Activated effector memory CD4-positive, alpha-beta T cell treated with Interleukin-2 at 50 U/mL for 16 hours (primary cell): ENCODE results near the gene KRT38.

Experiments
- DNase-seq: peaks from one replicate; pipeline ENCODE4 v3.0.0-alpha.2; 2020

KRT38 gene

DNA sequence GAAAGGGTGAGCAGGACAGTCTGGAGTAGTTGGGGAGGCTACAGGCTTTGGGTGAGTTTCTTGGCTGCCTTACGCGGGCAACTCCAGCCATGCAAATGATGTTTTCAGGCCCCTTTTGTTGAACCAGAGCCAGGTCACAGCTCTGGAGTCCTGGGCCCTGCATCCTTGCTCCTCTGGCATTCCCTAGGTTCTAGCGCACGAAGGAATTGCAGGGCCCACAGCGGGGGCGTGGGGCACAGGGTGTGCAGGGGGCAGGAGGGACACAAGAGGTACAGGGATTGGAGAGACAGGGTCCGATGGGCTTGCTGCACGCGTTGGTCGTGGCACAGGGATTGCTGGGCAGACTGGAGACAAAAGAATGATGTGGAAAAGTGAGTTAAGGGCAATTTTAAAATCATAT, 47.0 kb downstream of the KRT38 start:
- DNase-seq = no peak

DNA sequence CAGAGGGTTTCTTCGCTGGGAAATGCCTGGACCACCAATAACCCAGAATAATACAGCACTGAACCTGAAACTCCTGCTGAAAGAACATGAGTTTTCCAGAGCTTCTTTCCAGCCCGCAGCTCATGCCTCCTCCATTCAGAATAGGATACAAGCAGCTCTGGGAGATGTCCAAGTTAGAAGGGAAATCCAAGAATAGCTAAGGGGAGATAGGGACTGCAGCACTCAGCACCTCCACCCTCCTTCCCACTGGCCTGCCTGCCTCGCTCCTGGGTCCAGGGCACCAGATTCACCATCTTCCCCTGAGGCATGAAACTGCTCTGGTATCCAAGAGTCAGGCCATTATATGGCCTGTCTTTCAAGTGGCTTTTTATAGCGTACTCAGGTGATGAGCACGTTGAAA, 47.5 kb downstream of the KRT38 start:
- no peak for DNase-seq

- no peak for DNase-seq
These were observed 48.5 kb downstream of the KRT38 start for GRCh38 chr17:41392278-41392677.

- DNase-seq = no peak
These were observed 49.2 kb downstream of the KRT38 start for GRCh38 chr17:41391535-41391934.

DNA sequence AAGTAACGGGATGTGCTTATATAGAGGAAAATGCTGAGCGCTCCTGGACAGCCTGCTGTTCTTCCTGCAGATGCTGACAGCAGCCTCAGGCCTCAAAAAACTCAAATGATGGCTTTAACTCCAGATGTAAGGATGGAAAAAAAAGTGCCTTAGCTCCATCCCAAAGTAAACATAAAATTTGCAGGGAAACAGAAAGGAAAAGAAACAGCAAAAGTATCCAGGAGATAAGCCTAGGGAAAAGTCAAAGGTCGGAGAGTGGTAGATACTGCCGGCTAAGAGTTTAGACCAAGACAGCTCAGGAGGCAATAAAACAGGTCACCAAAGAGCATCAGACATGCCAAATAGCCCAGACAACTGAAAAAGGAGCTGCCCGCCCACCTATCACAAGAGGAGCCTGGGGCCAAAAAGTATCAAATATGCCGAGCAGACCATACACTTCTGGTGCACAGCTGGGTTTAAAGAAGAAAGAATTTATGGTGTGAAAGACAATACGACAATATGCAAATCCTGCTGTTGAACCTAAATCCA, 50.3 kb downstream of the KRT38 start:
- DNase-seq = no peak

DNA sequence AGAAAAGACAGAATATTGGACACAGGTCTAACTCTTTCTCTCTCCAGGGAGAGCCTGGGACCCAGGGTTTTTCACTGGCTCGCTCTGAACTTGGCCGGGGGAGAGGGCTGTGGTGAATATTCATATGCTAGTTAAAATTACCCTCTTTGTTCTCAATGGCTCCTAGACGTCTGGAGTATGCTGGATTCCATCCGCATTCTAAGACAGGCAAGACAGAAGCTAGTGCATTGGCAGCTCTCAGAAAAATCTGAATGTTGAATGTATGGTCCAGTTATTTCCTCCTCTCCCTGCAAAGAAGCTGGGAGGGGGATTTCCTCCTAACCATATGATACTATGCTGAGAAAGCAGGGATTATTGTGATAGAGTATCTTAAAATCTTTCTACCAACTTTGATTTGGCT, 53.1 kb downstream of the KRT38 start:
- no peak for DNase-seq

DNA sequence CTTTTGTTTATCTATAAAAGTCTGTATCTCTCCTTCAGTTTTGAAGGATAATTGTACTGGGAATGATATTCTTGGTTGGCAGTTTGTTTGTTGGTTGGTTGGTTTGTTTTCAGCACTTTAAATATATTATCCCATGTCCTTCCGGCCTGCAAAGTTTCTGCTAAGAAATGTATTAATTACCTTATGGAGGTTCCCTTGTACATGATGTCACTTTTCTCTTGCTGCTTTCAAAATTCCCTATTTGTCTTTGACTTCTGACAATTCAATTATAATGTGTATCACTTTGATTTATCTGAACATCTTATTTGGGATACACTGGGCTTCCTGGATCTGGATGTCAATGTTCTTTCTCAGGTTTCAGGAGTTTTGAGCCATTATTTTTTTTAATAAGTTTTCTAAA, 54.6 kb downstream of the KRT38 start:
- no peak for DNase-seq
